NCI-H2171 (cell line): ENCODE measurements around the gene FAM135A.
"Not testable (repeated sequence)": the region's sequence is repeated elsewhere in the genome, so short reads cannot be mapped to it uniquely, and the experiment has no call there.

Experiments used
- DNase-seq: peaks from one replicate; lab custom pipeline; 2025; lab: John Stamatoyannopoulos, UW

Gene FAM135A

DNA sequence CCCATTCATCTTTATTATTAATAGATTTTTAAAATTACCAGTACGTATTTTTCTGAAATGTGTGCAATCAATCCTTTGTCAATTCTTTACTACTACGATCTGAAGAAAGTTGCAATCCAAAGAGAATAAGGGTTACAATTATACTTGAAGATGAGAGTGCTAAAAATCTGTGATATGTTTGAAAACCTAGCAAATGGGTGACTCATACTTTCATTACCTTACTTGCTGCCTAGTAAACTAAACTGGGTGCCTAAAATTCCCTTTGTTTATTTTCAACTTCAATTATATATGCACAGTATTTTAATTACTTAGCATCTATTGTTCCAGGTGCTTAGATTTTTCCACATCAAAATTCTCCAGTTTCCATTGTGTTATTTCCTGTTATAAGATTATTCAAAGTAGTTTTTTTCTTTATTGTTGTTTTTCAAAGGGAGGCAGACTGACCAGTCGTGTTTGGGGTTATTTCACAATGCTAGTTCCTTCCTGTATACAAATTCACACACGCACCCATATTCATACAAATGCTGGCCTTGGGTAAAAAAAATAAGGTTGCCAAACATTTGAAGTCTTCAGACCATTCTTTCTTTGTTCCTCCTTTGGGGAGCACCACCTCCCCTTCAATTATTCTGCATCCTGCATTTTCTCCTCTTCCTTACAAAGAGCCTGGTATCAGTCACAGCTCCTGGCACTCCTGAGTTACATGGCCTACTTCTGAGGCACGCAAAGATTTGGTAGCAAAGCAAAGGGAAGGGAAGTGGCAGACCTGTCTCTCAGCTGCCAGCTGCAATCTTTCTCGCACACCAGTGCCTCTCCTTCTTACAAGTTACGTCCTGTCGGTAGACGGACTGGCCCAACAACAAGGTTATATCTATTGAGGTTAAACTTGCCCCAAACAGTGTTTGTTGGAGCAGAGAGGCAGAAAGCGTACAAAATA, 16.2 kb upstream of the FAM135A start:
- no peak for DNase-seq

DNA sequence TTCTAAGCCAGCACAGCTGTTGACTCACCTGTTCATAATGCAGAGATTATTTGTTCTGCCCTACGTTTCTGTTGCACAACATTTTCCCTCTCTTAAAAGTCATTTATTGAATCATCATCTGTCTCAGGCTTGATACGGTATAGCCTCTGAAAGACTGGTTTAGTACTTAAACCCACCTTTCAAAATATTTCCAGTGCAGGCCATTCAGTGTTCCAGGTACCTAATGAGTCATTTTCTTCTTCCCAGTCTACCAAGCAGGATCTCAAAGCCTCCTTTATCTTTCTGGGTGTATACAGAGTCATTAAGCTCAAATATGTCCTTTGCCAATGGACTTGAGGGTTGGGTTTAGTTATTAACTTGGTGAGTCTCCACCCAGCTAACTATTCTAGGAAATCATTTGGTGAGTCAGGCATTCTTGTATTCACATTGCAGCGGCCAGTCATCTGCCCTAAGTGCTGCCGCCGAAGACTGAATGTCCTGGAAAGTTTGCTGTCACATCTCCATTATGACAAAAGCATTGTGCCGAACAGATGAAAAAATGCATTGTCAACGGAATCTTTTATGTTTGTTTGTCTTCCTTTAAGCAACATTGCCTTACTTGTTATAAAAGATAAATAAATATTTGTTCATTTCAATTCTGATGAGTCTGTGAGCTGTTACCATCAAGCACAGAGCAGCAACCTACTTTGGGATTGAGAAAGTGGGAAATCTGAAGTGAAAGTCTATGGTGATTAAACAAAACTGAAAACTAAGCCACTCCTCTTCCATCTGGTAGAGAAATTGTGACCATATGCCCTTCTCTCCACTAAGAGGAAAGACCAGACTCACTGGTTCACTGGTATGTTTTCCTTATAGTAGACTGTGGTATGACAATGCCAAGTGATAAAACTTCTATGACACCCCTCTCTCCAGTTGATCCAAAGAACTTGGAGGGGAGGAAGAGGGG, 14.3 kb upstream of the FAM135A start:
- DNase-seq, result no peak

DNA sequence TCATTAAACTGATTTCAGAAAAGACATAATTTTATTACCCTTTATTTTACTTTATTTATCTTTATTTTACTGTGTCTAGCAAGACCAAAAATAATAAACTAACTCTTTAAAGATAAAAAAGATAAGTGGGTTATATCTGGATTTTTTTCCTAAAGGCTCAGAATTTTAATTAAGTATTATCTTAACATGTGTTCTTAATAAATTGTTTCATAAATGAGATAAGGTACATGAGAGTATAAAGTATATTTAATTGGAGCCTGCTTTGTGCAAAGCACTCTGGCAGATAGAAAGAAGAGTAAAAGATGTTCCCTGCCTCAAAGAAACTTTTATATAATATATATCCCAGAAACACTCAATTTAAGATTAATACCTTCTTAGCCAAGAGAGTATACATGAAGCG, 8.7 kb upstream of the FAM135A start:
- DNase-seq, result no peak

DNA sequence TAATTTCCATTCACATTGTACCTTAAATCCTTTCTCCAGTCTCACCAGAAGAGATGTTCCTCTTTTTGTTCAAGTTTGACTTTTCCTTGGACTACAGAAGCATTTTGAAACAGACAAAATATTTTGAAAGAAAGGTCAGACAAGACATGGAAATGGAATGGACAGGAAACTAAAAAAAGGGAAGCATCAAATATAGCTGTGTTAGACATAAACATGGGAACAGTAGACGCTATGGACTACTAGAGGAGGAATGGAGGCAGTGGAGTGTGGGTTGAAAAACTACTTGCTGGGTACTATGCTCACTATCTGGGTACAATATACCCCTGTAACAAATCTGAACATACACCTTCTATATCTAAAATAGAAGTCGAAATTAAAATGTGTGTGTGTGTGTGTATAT, 4.1 kb upstream of the FAM135A start:
- no peak for DNase-seq

DNA sequence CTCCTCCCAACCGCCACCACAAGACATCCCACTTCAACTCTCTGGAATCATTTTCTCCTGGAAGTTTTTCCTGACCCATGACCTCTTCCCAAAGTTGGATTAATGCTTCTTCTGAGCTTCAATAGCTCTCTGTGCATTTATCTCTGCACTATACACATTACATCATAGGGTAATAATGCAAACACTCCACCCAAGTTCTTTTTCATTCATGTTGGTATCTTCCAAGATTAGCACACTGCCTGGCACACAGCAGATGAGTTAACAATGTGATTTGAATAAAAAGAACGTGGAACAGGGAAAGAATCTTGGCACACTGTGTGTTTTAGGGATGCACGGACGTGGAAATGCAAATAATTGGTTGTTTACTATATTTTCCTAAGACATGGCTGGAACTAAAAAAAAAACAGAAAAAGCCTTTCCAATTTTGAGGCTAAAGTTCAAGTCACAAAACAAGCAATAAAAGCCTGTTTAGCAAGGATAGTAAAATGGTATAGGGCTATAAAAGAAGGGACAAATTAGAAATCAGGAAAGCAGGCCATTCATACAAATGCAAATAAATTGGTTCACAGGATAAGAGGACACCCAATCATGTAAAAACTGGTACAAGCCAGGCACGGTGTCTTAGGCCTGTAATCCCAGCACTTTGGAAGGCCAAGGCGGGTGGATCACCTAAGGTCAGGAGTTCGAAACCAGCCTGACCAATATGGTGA, 1.6 kb upstream of the FAM135A start:
- DNase-seq, result no peak

DNA sequence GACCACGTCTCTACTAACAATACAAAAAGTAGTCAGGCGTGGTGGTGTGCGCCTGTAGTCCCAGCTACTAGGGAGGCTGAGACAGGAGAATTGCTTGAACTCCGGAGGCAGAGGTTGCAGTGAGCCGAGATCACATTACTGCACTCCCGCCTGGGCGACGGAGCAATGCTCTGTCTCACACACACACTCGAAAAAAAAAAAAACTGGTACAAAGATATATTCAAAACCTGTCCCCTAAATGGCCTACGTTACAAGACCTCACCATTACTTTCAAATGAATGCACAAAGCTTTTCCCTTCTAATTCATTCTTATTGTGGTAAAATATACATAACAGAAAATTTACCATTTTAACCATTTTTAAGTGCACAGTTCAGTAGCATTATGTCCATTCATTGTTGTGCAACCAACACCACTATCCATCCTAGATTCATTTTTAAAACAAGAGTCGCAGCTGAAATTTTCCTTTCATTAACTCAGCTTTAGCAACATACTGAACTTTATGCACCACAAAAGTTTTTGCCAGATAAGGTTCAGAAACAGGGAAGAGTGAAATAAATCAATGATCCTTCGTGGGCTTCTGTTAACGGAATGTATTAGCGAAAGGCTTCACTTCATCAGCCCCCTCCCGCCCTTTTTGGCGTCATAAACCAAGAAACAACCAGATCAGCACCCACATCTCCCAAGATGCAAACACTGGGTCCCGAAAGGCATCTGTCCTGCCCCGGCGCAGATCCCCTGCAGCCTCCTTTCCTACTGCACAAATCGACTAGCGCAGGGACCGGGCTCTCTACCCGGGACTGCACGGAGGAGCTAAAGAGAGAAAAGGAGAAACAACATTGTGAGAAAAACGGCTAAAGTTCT, 825 bp upstream of the FAM135A start:
- DNase-seq, result no peak

DNA sequence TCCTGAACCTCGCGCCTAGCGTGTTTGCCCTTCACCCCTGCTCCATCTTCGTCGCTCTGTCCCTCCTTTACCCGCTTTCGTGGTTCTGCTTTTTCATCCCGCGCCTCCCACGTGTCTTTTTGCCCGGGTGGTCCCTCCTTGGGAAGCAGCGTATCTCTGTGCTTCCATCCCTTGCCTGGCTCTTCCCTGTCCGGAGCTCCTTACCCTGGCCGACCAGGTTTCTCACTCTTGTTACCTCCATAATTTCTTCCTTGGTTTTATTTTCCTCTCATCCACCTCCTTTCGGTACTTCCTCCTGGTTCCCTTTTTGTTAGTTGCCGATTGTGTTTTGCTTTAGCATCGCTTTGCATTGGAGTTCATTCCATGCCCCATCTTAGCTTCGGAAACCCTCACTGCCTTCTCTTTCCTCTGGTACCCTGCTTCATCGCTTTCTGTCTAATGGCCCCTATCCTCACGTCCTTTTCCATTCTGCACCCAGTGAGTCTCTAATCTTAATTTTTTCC, 735 bp downstream of the FAM135A start:
- no peak for DNase-seq

DNA sequence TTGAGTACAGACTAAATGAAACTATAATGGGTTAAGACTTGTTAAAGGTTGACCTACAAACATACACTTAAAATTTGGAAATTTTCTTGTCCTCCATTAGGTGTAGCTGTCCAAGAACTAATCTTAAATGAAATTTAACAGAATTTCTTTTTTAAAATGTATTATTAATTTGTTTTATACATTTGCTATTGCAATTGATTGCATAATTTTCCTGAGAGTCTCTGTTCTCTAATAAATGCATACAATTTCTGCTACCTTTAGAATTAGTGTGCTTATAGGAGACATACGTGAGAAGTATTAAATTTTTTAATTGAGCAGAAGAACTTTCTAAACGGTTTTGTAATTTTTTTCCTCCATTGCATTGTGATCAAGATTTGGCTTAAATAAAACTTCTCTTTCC, 1.5 kb downstream of the FAM135A start:
- no peak for DNase-seq

DNA sequence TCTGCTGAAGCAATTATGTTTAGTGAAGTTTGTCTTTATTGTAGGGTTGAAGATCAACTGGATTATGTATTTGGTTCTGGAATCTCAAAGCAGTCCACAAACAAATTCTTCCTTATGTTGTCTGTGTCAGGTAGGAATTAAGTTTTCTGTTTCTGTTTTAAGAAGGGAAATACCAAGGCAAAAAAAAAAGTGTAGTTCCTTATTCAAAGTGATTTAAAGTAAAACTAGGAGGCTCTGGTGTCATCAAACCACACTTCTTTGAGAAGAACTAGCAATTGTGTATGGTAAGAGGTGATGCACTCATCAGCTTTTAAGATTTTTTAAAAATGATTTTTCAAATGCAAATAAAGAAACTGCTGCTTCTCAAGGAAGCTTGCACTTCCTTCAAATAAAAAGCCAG, 1.9 kb downstream of the FAM135A start:
- no peak for DNase-seq

DNA sequence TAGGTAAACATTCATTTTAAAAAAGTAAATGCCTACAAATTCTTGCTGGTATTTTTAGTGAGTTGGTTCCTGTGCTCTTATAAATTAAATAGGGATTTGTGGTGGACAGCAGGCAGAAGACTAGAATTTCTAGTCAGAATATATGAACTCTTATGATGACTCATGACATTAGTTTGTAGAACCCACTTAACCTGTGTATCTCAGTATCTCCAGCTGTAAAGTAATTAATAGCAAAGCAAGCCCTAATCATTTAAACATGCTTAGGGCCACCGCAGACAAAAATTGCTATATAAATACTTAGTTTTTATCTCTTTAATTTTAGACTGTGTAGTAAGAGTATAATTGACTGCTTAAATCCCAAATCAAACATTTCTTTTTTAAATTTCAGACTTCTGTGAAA, 2.4 kb downstream of the FAM135A start:
- no peak for DNase-seq

DNA sequence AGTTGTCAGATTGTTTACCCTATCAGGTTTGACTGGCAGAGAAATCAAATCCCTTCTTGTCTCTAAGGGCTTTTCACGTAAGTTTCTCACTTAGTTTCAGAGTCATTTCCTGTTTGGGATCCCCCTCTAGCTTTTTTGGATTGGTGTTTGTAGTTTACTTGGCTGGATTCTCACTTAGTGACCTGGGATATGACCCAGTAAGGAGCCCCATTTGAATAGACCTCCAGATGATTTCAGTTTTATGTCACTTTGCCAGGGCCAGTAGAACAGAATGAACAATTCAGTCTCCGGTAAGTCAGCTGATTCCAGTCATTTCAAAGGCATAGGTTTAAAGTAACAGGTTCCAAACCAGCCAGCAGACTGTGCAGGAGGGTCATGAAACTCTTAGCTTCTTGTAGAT, 8.2 kb downstream of the FAM135A start:
- no peak for DNase-seq

DNA sequence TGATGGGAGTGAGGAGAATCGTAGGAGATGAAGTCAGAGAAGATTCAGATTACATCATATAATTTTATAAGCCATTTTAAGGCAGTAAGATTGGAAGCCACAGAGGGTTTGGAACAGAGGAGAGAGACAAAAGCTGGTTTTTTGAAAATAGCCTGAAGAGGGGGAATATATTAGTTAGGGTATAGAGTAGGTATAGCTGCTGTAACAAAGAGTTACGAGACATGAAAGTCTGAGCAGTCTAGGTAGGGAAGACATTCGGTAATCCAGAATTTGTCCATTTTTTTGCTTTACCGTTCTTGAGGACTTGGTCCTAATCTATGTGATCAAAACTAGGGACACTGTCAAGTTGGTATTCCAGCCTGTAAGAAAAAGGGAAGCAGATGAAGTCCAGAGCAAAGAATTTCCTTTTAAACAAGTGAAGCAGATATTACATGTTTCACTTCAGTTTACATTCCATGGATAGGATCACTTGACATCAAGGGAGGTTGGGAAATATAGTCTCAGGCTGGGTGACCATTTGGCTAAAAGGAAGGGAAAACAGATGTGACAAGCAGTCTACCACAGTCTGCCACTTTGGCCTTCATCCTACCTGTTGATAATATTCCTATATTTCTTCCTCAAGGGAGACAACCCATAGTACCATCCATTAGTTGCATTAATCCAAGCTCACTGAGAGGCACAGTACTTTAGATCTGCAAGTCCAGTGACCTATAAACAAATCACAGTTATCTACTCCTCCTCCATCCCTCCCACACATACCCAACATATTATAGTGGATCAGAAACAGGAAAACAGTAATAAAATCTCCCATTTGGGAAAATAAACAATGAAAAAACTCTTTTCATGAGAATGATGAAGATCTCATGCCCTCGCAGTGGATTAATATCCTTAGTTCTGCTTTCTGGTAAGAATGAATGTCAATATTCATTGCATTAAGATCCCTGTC, 10.2 kb downstream of the FAM135A start:
- no peak for DNase-seq

DNA sequence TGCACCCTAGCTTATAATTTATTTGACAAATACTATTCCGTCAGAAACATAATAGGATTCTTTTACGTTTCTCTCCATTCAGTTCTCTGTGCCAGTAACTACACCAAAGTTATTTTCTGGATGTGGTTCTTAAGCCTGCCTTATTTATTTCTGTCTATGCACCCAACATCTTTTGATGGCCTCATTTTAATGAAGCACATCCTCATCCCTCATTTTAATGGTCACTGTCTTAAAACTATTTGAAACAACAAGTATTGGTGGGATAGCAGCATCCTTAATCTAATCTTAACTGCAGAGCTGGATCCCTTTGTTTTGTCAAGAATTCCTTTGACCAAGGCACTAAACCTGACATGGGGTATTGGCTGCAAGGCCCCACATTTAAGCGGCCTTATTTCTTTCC, 11.0 kb downstream of the FAM135A start:
- no peak for DNase-seq

DNA sequence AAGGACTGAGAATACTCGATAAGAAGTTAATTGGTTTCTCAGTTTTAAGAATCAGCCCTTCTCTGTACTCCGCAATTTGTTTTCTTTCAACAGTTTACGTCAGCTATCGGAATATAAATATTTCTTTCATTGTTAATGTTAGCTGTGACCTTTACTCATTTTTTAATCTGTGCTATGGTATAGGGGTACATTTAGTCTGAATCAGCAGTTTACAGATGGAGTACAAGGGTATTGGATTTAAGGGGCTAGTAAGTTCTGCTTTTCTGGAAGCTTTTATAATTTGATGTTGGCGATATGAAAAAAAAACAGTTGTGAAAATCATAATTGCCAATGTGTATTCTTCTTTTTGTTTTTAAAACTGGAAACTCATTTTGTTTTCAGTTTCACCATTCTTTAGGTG, 23.0 kb downstream of the FAM135A start:
- DNase-seq, result no peak

DNA sequence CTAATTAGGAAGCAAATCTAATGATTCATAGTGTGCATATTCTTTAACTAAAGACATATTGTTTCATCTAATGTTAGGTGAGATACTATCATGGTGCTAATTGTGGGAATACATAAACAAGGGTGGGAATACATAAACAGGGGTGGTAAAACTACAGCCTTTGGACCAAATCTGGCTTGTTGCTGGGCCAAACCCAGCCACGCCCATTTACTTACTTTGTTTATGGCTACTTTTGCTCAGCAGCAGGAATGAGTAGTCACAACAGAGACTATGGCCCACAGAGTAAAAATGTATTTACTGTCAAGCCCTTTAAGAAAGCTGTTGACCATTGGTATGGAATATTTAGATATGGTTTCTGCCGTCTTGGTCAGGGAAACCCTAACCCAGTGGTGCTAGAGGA, 31.7 kb downstream of the FAM135A start:
- no peak for DNase-seq

DNA sequence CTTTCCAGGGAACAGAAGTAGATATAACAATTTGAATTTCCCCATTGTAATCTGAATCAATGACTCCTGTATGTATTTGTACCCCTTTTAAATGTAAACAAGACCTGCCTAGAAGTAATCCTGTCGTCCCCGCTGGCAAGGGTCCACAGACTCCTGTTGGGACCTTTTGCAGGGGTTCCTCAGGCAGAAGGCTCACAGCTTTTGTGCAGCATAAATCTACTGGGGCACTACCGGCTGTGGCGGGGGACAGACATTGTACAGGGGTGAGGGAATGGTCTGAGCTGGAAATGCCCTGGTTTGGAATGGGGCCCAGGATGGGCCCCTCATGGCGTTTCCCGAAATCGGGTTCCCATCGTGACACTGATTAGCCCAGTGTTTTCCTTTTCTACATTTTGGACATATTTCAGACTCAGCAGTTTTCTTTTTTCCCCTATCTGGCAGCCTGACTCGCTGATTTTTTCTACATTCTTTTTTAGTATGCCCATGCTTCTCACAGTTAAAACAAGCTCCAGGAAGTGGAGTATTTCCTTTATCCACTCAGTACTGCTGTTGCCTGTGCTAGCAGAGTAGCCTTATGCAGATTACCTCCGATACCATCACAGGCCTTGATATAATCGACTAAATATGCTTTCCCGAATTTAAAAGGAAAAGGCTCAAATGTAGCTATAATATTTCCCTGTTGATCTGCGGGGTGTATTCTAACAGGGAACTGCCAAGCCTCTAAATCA, 34.2 kb downstream of the FAM135A start:
- not testable (repeated sequence) for DNase-seq

DNA sequence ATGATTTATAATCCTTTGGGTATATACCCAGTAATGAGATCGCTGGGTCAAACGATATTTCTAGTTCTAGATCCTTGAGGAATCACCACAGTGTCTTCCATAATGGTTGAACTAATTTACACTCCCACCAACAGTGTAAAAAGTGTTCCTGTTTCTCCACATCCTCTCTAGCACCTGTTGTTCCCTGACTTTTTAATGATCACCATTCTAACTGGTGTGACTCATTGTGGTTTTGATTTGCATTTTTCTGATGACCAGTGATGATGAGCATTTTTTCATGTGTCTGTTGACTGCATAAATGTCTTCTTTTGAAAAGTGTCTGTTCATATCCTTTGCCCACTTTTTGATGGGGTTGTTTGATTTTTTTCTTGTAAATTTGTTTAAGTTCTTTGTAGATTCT, 40.6 kb downstream of the FAM135A start:
- not testable (repeated sequence) for DNase-seq

DNA sequence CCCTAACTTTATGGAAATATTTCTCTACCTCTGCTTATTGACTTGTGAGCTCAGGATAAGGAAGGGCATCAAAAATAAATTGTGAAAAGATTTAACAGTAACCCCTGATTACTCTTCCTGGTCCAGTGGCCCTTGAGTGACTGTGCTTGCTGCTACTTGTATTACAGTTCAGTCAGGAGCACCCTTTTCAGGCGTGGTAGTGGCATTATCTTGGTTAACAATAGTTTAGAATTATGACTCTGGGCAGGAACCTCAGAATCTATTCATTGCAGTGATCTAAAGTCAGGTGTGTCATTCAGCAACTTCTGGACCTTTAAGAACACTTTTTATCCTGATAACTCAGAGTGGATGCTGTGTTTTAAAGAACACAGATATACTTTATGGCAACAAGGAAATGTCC, 43.4 kb downstream of the FAM135A start:
- no peak for DNase-seq

DNA sequence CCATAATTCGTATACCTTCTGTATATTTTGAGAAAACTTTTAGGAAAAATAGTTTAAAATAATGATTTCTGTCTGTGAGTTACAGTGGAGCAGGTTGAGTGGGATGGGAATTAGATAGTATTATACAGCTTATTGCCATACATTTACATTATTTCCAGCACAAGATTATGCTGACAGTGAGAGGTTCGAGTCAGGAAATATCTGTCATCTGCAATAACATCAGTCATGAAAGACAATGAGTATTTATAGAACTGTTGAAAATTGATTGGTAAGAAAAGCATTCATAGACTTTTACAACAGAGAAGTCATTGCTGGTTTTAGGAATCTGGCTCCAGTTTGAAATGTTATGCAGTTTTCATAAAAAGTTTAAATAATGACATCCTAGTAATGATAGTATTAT, 45.9 kb downstream of the FAM135A start:
- DNase-seq, result no peak
